Measurements from ENCODE around the gene MAS1.
"Not testable (repeated sequence)": the region's sequence is repeated elsewhere in the genome, so short reads cannot be mapped to it uniquely, and the experiment has no call there.

The MAS1 gene

DNA sequence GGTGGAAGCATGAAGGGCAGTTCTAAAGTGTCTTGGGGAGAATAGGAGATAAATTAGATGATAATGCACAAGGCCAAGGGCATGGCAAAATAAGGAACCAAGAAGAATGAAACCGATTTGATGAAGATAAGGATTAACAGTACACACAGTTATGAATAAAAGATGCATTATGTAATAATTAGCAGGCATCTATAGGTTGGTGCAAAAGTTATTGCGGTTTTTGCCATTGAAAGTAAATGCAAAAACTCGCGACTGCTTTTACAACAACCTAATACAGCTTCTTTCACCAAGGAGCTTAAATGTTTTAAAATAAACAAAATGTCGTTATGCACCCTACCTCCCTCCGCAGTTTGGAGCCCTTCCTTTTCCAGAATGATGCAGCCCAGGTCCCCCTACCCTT lies 29.0 kb downstream of the MAS1 start:
- no peak for DNase-seq

DNA sequence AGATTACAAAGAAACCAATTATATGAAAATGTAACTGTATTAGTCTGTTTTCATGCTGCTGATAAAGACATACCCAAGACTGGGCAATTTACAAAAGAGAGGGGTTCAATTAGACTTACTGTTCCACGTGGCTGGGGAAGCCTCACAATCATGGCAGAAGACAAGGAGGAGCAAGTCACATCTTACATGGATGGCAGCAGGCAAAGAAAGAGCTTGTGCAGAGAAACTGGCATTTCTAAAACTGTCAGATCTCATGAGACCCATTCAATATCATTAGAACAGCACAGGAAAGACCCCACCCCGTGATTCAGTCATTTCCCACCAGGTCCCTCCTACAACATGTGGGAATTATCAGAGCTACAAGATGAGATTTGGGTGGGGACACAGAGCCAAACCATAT lies 33.4 kb downstream of the MAS1 start:
- DNase-seq = not testable (repeated sequence)

DNA sequence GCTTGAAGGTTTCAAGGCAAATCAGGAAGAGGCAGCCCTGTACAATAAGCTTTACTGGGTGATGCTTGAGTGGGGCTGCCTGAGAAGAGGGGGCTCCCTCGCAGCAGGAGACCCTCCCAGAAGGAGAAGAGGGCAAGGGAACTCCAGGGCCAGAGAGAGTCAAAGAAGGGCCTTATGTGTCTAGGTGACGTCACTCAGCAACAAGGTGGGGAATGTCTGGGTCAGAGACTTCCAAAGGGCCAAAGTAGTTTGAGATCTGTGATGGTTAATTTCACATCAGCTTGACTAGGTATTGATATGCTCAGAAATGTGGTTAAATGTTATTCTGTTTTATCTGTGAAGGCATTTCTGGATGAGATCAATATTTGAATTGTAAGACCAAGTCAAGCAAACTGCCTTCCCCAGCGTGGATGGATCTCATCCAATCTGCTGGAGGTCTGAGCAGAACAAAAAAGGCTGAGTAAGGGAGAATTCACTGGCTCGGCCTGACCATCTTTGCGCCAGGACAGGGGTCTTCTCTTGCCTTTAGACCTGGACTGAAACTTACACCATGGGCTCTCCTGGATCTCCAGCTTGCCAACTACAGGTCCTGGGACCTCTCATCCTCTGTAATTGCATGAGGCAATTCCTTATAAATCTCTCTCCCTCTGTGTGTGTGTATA lies 35.9 kb downstream of the MAS1 start:
- DNase-seq = no peak

DNA sequence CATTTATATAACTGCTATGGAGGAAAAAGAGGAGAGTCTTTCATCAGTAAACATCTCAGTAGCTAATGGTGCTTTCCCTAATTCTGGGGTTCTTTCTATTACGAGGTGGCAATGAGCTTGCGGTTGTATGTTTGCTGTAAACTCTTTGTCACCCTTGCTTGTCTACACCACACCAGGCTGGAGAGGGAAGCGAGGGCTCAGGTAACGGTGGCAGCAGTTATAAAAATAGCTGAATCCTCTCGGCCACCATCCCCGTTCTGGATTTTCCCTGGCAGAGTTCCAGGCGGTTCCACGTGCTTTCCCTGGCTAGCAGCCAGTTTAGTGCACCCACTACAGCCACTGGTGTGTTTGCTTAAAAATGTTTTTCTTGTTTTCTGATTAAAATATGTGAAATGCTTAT lies 39.0 kb downstream of the MAS1 start:
- peak; percentile 67 for DNase-seq

DNA sequence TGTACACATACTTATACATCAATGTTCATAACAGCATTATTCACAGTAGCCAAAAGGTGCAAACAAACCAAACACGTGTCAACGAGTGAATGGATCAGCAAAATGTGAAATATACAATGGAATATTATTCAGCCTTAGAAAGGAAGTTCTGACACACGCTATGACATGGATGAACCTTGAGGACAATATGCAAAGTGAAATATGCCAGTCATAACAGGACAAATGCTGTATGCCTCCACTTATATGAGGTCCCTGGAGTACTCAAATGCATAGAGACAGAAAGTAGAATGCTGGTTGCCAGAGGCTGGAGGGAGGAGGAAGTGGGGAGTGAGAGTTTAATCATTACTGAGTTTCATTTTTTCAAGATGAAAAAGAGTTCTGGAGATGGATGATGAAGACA lies 40.3 kb downstream of the MAS1 start:
- no peak for DNase-seq

DNA sequence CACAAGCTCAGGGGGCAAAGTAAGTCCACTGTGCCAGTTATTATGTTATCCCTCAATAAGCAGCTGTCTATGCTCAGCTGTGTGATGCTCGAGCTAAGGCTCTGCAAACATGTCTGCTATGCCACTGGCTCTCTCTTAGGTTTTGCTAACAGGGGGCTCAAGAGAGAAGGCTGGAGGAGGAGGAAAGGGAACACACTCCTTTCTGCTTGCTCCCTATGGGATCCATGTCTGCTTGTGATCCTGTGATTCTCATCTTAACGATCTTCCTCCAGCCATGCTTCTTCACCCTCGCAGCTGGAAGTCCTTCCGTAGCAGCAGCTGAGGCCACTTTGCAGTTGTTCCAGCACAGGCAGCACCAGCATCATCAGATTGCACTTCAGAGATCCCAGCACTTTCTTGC lies 41.1 kb downstream of the MAS1 start:
- no peak for DNase-seq

DNA sequence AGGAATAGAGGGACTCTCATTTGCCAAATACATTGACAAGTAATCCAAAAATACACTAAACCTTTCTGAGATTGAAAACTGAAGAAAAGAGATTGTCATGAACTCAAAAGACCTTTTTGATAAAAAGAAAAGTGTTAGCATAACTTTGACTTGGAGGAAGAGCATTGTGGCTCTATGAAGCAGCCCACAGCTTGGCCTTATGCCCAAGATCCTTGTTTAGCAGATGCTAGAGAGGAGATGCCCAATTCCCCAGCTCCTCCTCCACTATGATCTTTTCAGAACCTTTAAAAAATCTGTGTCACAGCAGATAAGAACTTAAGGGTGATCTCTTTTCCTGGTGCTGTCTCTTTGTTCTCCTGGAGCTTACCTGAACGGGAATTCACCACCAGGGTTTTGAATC lies 42.3 kb downstream of the MAS1 start:
- DNase-seq = no peak

DNA sequence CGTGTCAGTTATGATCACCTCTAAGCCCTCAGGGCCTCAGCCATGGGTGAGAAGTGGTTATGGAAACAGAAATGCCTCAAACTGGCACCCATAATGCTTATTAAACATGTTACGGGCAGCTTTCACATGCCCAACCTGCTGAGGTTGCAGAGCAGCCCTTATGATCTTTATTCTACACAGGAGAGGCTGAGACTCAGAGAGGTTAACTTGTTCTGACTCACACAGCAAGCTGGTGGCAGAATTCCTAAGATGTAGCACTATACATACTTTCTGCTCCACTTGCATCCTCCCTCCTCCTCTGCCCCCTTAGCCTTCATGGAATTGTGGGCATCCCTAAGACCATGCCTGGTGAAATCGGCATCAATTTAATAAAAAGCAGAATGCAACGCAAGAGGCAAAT lies 43.4 kb downstream of the MAS1 start:
- peak; percentile 63 for DNase-seq

DNA sequence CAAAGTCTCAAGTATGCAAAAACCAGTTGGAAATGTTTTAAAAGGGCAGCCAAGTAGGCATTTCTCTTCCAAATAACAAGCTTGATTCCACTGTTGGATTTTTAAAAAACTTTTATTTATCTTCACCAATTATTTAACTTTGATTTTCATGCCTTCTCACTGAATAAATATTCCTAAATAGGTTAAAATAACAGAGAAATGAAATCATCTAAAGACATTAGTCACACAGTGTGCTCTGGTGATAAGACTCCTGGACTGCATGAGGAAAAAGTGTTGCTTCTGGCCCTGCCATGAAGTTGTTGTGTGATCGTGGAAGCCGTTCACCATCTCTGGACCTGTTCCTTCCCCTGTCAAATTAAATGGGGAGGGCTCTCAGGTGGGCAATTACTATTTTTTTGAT lies 44.3 kb downstream of the MAS1 start:
- peak; percentile 51 for DNase-seq

DNA sequence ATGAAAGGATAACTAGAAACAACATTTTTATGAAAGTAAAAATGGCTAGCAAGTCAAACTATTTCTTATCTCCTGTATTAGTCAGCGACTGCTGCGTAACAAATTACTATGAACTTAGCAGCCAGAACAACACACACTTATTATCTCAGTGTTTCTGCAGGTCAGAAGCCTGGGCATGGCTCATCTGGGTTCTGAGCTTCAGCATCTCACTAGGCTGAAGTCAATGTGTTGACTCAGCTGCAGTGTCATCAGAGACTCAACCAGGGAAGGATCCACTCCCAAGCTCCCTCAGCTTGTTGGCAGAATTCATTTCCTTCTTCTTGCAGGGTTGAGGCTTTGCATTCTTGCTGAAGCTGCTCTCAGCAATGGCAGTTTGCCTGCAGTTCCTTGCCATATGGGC lies 44.8 kb downstream of the MAS1 start:
- DNase-seq = no peak

DNA sequence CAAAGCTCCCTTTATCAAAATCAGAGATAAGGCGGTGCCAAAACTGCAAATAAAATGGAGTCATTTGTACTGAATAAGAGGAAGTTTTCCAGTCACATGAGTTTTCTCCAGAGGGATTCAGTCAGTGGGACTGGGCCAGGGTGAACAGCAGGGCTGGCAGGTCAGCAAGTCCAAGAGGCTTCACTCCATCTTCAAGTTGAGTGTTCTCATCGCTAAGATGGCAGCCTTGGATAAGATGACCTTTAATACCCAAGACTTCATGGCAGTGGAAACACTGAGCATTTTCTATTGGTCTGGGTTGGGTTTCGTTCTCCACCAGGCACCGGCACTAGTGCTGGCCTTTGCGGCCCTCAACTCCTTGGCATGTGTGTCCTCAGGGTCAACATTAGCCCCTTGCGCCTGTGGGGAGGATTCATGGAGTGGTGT lies 48.8 kb downstream of the MAS1 start:
- no peak for DNase-seq

Data from kidney glomerular epithelial cell (primary cell).